HG02623 (cell line): ENCODE results near the gene PGAP2.
"Not testable (repeated sequence)": the region's sequence is repeated elsewhere in the genome, so short reads cannot be mapped to it uniquely, and the experiment has no call there.

ENCODE experiments used
- ATAC-seq: cut with Tn5 transposase; IDR thresholded peaks from one replicate; pipeline ENCODE4 v1.9.1; 2021; ENCODE audit warnings: moderate library complexity; ENCODE audit not compliant: unreplicated experiment

The PGAP2 gene

DNA sequence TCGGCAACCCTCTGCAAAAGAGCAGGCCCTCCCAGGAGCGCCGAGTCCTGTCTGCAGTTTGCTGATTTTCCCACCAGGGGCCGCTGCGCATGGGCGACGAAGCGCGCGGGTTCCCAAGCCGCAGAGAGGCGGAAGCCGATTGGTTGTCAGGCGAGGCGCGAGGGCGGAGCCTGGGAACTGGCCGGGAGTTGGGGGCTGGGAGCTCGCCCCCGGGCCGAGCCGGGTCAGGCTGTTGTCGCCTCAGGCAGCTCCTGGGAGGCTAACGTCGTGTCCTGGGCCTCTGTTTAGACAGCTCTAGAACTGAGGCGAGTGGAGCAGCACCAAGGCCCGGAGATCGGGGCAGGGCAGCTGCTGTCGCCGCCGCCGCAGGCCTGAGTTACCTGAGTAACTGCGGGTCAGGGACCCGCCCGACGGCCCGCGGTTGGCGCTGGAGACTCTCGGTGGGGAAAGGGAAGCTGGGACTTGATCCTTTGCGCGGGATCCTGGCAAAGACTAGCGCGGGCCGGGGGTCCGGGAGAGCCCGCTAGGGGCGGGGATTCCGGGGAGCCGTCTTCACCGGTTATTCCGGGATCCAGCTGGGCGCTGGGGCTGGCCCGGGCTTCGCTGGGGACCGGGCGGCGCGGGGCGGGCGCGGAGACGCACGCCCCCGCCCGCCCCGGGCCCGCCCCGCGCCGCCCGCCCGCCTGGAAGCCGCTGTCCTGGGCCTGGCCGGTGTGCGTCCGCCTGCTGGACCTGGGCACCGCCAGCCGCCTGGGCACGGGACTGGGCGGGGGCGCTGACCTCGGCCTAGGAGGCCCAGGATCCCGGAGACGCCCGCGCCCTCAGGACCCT is 46.8 kb downstream of the PGAP2 start, which contains the start of gene STIM1:
TSS of gene STIM1 (plus strand) at position 688 of the 831 bp plus-strand sequence. CDS start 607 bp downstream, outside the sequence.
- ATAC-seq: peak; percentile 63

DNA sequence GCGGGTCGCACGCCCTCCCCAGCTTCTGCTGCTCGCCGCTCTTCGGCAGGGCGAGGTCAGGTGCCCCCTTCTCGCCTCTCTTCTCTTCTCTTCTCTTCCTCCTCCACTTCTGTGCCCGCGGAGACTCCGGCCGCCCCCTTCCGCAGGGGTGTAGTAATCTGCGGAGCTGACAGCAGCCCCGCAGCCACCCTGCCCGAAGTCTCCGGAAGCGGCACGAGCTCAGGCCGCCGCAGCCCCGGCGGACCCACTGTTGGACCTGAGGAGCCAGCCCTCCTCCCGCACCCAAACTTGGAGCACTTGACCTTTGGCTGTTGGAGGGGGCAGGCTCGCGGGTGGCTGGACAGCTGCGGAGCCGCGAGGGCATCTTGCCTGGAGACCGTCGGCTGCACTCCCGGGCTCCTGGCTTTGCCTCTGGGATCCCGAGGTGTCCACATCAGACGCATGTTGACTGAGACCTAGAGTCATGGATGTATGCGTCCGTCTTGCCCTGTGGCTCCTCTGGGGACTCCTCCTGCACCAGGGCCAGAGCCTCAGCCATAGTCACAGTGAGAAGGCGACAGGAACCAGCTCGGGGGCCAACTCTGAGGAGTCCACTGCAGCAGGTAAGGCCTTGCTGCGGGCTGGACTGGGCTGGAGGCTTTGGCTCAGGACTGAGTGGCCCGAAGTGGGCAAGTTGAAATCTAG is 47.6 kb downstream of the PGAP2 start:
- peak; percentile 13 for ATAC-seq

DNA sequence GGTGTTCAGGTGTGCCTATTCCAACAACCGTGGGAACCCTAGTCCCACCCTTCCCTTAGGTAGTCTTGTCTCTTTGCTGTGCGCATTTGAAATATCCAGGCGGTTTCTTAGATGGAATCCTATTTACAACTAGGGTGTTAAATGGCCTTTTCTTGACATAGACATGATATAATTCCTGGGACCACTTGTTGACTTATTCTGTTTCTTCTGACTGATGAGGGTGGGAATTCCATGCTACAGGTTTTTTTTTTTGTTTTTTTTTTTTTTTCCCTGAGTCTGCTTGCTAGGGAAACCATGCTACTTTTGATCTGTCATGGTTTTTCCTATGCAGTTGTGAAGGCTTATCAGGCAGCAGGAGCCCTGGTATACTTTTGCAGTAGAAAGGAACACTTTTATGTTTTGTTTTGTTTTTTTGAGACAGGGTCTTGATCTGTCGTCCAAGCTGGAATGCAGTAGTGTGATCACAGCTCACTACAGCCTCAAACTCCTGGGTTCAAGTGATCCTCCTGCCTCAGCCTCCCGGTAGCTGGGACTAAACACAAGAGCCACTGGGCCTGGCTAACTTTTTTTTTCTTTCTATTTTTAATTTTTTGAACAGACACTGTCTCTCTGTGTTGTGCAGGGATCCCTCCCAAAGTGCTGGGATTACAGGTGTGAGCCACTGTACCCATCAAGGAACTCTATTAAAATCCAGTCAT is 48.6 kb downstream of the PGAP2 start:
- ATAC-seq: no peak

DNA sequence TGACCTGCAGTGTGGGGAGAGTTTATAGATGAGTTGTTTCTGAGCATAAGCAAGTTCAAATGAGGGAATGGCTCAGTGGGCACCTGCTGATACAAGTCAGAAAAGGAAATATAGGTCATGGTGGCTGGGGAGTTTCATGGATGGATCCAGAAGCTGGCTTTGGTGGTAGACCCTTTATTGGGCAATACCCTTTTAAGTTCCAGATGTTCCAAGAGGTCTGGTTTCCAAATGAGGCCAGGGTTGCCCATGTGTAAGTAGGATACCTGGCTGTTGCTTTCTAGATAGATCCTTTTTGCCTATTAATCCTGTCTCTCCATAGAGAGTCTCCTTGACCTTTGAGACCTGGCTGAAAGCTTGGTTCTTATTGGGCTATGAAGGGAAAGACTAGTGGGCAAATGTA is 49.3 kb downstream of the PGAP2 start:
- ATAC-seq: no peak

DNA sequence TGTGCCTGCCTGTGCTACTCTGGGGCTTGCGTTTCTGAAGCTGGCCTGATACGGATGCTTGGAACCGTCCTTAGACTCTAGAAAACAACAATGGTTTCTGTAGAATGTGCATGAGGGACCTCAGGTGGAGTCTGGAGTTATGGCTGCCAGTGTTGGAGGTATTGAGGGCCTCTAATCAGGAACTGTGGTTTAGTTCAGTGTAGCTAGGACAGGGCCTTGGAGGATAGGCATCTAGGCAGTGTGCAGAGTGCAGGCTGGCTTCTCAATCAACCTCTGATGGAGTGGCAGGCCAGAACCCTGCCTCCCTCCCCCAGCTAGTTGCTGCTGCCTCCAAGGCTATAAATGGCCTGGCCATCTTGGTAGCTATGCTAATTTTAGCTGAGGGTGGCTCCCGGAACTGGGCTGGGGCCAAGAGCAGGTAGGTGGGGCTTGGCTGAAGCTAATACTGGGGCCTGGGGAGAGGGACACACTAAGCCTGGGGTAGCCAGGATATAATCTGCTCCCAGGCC is 51.1 kb downstream of the PGAP2 start:
- no peak for ATAC-seq

DNA sequence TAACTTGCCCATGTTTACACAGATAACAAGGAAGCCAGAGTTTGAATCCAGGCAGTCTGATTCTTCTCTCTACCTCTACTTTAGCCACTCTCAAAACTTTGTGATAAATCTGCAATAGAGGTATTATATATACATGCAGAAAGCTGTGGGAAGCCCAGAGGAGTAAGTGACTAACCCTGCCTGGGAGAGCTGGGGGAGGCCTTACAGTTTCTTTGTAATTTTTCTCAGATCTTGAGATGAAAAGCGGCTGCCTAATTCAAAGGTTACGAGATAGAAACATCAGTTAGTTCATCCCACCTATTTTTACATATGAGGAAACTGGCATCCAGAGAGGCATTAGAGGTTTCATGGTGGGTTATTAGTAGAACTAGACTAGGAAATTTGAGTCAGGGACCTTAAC is 52.0 kb downstream of the PGAP2 start:
- ATAC-seq: no peak

DNA sequence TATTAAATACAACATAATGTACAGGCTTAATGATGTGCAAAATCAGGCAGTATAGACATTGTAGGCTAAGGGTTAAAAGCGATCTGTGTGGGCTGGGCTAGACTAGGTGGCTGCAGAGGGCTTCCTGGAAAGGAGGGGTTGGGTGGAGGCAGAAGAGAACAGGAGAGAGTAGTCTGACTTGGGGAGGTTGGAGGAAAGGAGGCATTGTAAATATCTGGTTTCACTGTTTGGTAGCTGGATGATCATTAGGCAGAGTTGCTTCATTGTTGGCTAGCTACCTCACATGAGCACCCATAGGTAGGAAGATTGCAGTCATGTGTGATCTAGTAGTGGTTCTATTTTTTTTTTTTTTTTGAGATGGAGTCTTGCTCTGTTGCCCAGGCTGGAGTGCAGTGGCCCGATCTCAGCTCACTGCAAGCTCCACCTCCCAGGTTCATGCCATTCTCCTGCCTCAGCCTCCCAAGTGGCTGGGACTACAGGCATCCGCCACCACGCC is 52.6 kb downstream of the PGAP2 start:
- not testable (repeated sequence) for ATAC-seq

DNA sequence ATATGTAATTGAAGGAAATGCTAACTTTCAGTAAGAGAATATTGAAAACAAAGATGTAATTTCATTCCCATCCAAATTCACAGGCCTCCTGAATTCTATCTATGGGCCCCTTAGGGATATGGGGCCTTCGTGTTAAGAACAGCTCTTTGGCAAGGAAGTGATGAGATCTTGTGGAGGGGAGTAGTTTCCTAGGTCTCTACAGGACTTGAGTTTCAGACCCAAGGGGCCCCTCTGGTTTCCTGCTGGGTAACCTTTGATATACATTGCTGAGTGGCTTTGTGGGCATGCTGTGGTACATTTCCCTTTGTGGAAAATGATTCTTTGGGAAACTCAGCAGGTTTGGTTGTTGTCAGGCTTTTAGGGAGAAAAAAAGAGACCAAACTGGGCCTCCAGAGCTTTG is 53.3 kb downstream of the PGAP2 start:
- ATAC-seq: no peak

DNA sequence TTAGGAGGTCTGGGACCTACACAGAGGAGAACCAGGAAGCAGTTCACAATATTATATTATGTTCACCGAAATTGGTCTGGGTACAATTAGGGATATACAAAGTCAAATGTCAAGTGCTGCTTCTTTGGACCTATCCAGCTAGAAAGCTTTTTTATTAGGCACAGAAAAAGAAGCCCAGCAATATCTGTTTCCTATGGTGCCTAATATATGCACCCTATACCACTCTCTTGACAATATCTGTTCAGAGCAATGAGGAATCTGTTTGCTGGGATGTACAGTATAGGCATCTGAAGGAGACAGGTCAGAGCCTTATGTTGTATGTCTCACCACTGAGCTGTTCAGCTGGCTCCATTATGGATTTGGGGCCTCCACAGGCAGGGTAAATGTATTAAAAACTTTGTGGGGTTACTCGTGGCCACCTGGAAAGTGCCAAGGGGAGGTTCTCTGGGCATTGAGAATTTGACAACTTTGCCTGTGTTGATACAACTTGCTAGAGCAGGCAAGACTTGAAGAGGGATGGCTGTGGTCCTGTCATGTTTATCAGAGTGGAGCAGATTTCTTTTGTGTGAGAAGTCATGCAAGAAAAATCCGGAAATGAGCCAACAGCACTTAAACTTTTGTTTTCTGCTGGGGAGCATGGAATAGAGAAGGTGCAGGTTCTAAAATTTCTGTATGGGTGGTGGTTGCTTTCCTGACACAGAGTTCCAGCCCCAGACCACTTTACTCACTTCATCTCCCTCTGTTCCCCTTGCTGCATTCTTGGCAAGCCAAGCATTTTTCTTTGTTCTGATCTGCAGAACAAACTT is 57.2 kb downstream of the PGAP2 start:
- ATAC-seq: no peak

DNA sequence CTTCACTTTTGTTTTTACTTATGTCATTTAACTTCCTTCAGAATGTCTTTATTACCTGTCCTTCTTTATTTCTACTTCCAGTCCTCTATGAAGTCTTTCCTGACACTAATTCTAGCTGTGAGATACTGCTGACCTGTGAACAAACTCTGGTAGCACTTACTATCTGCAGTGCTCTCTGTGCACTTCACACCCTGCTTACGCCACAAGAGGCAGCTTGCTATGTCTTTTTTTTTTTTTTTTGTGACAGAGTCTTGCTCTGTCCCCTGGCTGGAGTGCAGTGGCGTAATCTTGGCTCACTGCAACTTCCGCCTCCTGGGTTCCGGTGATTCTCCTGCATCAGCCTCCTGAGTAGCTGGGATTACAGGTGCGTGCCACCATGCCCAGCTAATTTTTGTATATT is 57.8 kb downstream of the PGAP2 start:
- no peak for ATAC-seq

DNA sequence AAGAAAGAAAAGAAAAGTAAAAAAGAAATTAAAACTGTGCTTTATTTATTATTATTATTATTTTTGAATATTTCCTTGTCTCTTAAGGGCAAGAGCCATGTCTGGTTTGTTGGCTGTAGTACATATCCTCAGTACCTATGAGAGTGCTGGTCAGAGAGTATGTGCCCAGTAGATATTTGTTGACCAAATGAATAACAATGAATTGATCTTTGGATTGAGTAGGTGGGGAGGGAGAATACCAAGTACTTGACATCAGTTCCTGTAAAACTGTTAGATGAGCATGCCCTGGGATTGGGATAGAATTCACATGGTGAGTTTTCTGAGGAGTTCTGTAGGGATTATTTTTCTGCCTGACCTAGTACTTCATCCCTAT is 58.5 kb downstream of the PGAP2 start:
- no peak for ATAC-seq

DNA sequence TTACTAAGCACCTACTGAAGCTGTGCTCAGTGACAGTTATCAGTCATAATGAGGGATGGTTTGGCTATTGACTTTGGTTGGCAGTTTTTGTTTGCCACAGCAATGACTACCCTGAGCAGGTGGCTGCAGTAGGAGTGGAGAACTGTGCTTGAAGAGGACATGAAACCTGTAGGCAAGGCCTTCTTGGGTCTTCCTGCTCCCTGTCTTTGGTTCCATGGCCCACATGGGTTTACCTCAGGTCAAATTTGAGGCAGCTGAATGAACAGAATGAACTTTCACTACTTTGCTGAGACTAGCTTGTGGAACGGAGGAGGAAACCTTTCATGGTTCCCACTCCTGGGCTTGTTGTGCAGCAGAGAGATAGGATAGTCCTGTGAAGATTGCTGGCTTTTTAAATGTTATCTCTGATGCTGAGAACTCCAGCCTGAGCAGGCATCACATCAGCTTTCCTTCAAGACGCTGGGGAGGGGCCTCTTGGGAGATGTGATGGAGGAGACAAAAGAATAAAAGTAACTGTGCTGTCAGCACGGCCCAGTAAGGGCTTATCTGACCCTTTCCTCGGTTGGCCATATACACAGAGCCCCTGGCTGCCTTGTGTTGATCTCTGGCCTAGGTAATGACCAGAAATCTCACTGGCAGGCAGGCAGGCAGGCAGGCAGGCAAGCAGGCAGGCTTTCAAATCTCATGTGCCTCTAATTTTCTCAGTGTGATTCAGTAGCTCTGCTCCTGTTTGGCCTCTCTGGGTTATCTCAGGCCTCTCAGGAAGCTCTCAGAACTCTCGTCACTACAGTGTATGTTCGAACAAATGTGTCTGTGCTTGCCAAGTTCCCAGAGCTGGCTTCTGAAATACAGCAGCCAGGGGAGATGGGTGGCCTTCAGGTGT is 59.1 kb downstream of the PGAP2 start:
- peak; percentile 52 for ATAC-seq

DNA sequence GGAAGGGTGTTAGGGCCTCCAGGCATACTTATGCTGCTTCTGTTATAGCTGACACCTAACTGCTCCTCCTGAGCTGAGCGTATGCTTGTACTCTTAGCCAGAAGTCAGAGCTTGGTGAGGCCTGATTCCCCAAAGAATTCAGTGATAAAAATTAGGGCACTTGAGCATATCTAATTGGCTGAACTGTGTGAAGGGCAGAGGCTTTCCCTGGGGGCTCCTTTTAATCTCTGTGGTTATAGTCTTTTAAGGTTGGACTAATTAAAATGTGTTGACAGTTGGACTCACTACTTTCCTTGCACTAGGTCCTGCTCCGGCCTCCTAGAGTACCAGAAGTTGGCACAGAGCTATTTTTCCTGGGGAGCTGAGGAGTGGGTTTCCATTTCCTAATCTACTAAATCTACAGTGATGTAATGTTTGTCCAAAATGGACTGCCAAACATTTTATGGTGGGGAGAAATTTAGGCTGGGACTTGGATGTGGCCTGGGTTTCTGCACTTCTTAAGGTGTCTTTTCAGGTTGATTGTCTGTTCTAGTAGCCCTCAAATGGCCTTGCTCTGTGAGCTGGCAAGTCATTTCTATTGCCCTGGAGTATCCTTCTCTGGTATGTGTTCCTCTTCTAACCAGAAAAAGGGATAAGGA is 65.5 kb downstream of the PGAP2 start:
- ATAC-seq: no peak
